Osteoblast (primary cell): ENCODE measurements around the gene RNF130. TPM values are rescaled to one million over a fixed set of nuclear protein-coding genes. Genes with fewer than 3 reads are reported as not detected.
A peak's percentile ranks its signal among the peaks of the same experiment; 100 is the strongest.

Experiments used
- DNase-seq: peaks from one replicate; pipeline ENCODE4 v3.0.0; 2011; ENCODE audit warnings: low spot score, mixed read lengths; ENCODE audit not compliant: insufficient read length; ENCODE audit errors: missing footprints
- H2AFZ ChIP-seq: 2 replicates; pipeline ENCODE4 v1.6.0; 2011; ENCODE audit warnings: mild to moderate bottlenecking, low read length
- H3K27ac ChIP-seq: 2 replicates; pipeline ENCODE4 v1.5.1; 2011; ENCODE audit warnings: mild to moderate bottlenecking, low read depth, low read length, moderate library complexity
- H3K27me3 ChIP-seq: 2 replicates; pipeline ENCODE4 v1.6.0; 2012; ENCODE audit warnings: mild to moderate bottlenecking, control low read depth, inconsistent platforms, low read length, moderate library complexity; ENCODE audit not compliant: insufficient read depth
- H3K36me3 ChIP-seq: 2 replicates; pipeline ENCODE4 v1.5.1; 2011; ENCODE audit warnings: mild to moderate bottlenecking, low read length, control low read depth, moderate library complexity; ENCODE audit not compliant: insufficient read depth
- H3K4me1 ChIP-seq: 2 replicates; pipeline ENCODE4 v1.5.1; 2011; ENCODE audit warnings: mild to moderate bottlenecking, low read length, control low read depth, moderate library complexity; ENCODE audit not compliant: insufficient read depth
- H3K4me2 ChIP-seq: 2 replicates; pipeline ENCODE4 v1.6.0; 2011; ENCODE audit warnings: mild to moderate bottlenecking, low read length; ENCODE audit not compliant: insufficient read depth
- H3K4me3 ChIP-seq: fragments of 200-600 bp; sonication (generic); 3 replicates; pipeline ENCODE4 v1.5.1; 2012; ENCODE audit warnings: mild to moderate bottlenecking, low read length, inconsistent platforms; ENCODE audit not compliant: insufficient read depth
- H3K79me2 ChIP-seq: 2 replicates; pipeline ENCODE4 v1.6.0; 2012; ENCODE audit warnings: mild to moderate bottlenecking, low read length, control low read depth, inconsistent platforms; ENCODE audit not compliant: insufficient read depth
- H3K9me3 ChIP-seq: 2 replicates; pipeline ENCODE4 v1.5.1; 2011; ENCODE audit warnings: low read depth, low read length, control low read depth
- H4K20me1 ChIP-seq: 2 replicates; pipeline ENCODE4 v1.6.0; 2012; ENCODE audit warnings: mild to moderate bottlenecking, low read length, control low read depth; ENCODE audit not compliant: insufficient read depth
- total RNA-seq: library from RNA; depleted of rRNA; stranded (reverse); fragments of >200 nt; gene quantifications from 2 replicates; pipeline ENCODE4 v1.2.3, GENCODE V29; 2012
- TF ChIP-seq, protein P1 (sequence below): IDR thresholded peaks from 2 replicates; pipeline ENCODE4 v1.5.1; 2011; ENCODE audit warnings: mild to moderate bottlenecking, low read depth, low read length, moderate library complexity; ENCODE audit errors: extremely low read depth

Gene RNF130
- total RNA-seq, 1 donor, result 28.6 TPM

- Histone ChIP-seq H3K4me2 (peak within 1 kb of the TSS; percentile 93), H3K27me3 (no peaks in the 10 kb centered on the region), H3K9me3 (no peaks in the 10 kb centered on the region), H4K20me1 (peaks cover 21% of the 10 kb centered on the region), H3K36me3 (peaks cover 19% of the 10 kb centered on the region), H2AFZ (peak within 1 kb of the TSS; percentile 98), H3K4me1 (peaks cover 6% of the 10 kb centered on the region), H3K27ac (peak within 1 kb of the TSS; percentile 37), H3K4me3 (peak within 1 kb of the TSS; percentile 86), H3K79me2 (peaks cover 35% of the 10 kb centered on the region)
- TF ChIP-seq, protein P1, sequence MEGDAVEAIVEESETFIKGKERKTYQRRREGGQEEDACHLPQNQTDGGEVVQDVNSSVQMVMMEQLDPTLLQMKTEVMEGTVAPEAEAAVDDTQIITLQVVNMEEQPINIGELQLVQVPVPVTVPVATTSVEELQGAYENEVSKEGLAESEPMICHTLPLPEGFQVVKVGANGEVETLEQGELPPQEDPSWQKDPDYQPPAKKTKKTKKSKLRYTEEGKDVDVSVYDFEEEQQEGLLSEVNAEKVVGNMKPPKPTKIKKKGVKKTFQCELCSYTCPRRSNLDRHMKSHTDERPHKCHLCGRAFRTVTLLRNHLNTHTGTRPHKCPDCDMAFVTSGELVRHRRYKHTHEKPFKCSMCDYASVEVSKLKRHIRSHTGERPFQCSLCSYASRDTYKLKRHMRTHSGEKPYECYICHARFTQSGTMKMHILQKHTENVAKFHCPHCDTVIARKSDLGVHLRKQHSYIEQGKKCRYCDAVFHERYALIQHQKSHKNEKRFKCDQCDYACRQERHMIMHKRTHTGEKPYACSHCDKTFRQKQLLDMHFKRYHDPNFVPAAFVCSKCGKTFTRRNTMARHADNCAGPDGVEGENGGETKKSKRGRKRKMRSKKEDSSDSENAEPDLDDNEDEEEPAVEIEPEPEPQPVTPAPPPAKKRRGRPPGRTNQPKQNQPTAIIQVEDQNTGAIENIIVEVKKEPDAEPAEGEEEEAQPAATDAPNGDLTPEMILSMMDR, result peak; percentile 5
- DNase-seq, result peak; percentile 98
Measured at GRCh38 chr5:179907556-179908324, 163.8 kb downstream of the RNF130 start, which contains the start of gene TBC1D9B. TBC1D9B (minus strand) TSS chr5:179907897; CDS start chr5:179907821, 76 bp downstream.

DNA sequence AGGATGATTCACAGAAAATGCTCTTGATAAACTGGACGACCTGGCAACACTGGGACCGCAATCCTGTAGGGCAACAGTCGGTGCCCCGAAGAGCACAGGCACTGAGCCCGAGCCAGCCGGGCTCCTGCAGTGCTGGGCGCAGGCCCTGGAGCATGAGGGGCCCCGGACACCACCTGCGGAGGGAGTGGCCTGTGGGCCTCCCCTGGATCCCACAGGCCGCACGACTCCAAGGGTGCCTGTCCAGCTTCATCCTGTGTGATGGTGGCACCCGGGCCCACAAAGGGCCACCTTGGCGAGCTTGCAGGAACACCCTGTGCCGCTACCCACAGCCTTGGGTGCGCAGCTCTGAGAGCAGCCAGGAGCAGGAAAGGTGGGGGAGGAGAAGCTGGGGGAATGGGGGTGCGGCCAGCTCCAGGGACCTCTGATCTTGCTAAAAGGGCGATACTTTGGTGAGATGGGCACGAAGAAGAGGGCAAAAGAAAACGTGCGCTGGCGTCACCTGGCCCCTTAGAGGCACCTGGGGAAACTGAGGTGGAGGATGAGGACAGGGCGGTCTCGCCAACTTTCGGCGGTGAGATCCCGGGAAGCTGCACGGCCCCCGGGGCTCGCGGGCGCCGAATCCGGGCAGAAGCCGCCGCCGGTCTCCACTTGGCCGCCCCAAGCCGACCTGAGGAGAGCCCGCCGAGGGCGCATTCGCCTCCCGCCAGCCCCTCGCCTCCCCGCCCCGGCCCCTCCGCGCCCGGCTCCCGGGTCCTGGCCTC, 164.6 kb downstream of the RNF130 start:
- H3K27ac ChIP-seq, result peak overlapping the region; percentile 37
- H3K79me2 ChIP-seq, result peaks cover 43% of the 10 kb centered on the region

GRCh38 chr5:179906294-179906794, 165.2 kb downstream of the RNF130 start:
- DNase-seq, result peak; percentile 71
- TF ChIP-seq, protein P1, result no peak
- Histone ChIP-seq H3K9me3 (no peaks in the 10 kb centered on the region), H3K79me2 (peaks cover 47% of the 10 kb centered on the region), H3K36me3 (peaks cover 25% of the 10 kb centered on the region), H2AFZ (no peak overlapping the region), H4K20me1 (peaks cover 21% of the 10 kb centered on the region), H3K4me2 (peak overlapping the region; percentile 89), H3K27ac (peak overlapping the region; percentile 37), H3K4me1 (peaks cover 6% of the 10 kb centered on the region), H3K27me3 (no peaks in the 10 kb centered on the region), H3K4me3 (peak overlapping the region; percentile 86)

More for the DNA sequence above, 164.6 kb downstream of the RNF130 start:
- Histone ChIP-seq H2AFZ (peak overlapping the region; percentile 84), H3K27me3 (no peaks in the 10 kb centered on the region), H3K4me3 (peak overlapping the region; percentile 86), H3K9me3 (no peaks in the 10 kb centered on the region), H3K4me2 (peak overlapping the region; percentile 89), H4K20me1 (peaks cover 21% of the 10 kb centered on the region), H3K36me3 (peaks cover 23% of the 10 kb centered on the region), H3K4me1 (peaks cover 6% of the 10 kb centered on the region)
- TF ChIP-seq, protein P1, result no peak
- peak; percentile 90 for DNase-seq

- Histone ChIP-seq H3K36me3 (peaks cover 34% of the 10 kb centered on the region), H3K9me3 (no peaks in the 10 kb centered on the region), H3K4me2 (no peak overlapping the region), H3K79me2 (peaks cover 57% of the 10 kb centered on the region), H3K27me3 (no peaks in the 10 kb centered on the region), H3K4me3 (no peak overlapping the region), H3K4me1 (peaks cover 6% of the 10 kb centered on the region), H2AFZ (no peak overlapping the region), H3K27ac (no peak overlapping the region), H4K20me1 (peaks cover 27% of the 10 kb centered on the region)
- TF ChIP-seq, protein P1, result no peak
- DNase-seq, result peak; percentile 27
Measured at GRCh38 chr5:179905161-179905560, 166.4 kb downstream of the RNF130 start.
